Measurements from ENCODE around the gene DSCAML1.

DNA sequence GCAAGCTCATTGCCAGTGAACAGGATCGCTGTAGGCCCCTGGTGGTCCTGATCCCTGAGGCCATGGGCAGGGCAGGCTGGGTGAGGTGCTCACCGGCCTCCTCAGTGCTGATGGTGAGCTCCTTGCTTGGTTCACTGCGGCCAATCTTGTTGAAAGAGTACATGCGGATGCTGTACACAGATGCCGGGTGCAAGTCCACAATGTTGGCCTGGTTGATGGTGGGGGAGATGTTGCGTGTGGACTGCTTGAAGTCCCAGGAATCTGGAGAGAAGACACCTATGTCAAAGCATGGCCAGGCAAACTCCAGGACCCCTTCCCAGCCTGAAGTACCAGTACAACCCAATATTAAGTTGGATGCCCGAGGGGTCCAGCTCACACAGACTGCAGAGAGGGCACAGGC lies 325.2 kb downstream of the DSCAML1 start:
- TF ChIP-seq POLR2A (IDR thresholded peaks at IDR 0.05; ENCODE audit: low read depth, low read length) (no peak), ZBTB40 (IDR thresholded peaks at IDR 0.05; ENCODE audit: borderline replicate concordance) (no peak), POLR2AphosphoS5 (IDR thresholded peaks at IDR 0.05; ENCODE audit: low read length) (no peak), SRF (IDR thresholded peaks at IDR 0.05; ENCODE audit: low read depth in 2 of 2, low read length in 2 of 2) (no peak), ZNF24 (IDR thresholded peaks at IDR 0.05) (no peak), EGR1 (IDR thresholded peaks at IDR 0.05; ENCODE audit: borderline replicate concordance in 1 of 2, low read depth in 2 of 2, low read length in 2 of 2) (no peak), NFIC (IDR thresholded peaks at IDR 0.05; ENCODE audit: low read depth, low read length) (no peak)
- TF ChIP-seq, protein P1, sequence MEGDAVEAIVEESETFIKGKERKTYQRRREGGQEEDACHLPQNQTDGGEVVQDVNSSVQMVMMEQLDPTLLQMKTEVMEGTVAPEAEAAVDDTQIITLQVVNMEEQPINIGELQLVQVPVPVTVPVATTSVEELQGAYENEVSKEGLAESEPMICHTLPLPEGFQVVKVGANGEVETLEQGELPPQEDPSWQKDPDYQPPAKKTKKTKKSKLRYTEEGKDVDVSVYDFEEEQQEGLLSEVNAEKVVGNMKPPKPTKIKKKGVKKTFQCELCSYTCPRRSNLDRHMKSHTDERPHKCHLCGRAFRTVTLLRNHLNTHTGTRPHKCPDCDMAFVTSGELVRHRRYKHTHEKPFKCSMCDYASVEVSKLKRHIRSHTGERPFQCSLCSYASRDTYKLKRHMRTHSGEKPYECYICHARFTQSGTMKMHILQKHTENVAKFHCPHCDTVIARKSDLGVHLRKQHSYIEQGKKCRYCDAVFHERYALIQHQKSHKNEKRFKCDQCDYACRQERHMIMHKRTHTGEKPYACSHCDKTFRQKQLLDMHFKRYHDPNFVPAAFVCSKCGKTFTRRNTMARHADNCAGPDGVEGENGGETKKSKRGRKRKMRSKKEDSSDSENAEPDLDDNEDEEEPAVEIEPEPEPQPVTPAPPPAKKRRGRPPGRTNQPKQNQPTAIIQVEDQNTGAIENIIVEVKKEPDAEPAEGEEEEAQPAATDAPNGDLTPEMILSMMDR (IDR thresholded peaks at IDR 0.05 in 2 of 3, conservative IDR thresholded peaks at IDR 0.05 in 1 of 3; ENCODE audit: control insufficient read depth in 2 of 3, extremely low read depth in 1 of 3, insufficient read depth in 1 of 3, low read depth in 3 of 3, low read length in 3 of 3) = no peak
- TF ChIP-seq, protein P2, sequence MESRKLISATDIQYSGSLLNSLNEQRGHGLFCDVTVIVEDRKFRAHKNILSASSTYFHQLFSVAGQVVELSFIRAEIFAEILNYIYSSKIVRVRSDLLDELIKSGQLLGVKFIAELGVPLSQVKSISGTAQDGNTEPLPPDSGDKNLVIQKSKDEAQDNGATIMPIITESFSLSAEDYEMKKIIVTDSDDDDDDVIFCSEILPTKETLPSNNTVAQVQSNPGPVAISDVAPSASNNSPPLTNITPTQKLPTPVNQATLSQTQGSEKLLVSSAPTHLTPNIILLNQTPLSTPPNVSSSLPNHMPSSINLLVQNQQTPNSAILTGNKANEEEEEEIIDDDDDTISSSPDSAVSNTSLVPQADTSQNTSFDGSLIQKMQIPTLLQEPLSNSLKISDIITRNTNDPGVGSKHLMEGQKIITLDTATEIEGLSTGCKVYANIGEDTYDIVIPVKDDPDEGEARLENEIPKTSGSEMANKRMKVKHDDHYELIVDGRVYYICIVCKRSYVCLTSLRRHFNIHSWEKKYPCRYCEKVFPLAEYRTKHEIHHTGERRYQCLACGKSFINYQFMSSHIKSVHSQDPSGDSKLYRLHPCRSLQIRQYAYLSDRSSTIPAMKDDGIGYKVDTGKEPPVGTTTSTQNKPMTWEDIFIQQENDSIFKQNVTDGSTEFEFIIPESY (IDR thresholded peaks at IDR 0.05) = no peak

Data from GM12878 (cell line).